Stimulated activated CD4-positive, alpha-beta T cell treated with anti-CD3 and anti-CD28 coated beads, Interleukin-2, amount 100 ng/mL, for 48 hours (primary cell): ENCODE results near the gene GLIS1.

Experiments
- DNase-seq, 2 donors: peaks; one replicate each; pipeline ENCODE4 v3.0.0-alpha.2; 2020

The GLIS1 gene

DNA sequence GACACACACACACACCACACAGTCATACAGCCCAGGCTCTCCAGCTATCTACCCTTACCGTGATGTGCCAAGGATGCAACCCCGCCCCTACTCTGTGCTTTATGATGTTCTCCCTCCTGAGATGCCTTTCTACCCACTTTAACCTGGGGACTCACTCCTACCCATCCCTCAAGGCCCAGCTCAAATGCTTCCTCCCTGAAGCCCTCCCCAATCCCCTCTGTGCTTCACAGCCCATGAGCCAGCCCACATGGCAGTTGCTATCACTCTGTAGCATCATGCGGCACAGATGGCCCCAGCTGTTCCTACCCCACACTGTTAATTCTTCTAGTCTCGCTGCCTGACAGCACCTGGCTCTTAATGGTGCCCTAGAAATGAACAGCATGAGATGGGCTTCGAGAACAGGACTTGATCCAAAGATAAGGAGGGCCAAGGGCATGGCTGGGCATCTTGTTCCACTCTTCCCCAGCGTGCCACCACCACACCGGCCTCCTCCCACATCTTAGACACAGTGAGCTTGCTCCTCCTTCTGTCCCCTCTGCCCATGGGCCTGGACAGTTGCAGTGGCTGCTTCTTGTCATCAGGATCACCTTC, 109.8 kb downstream of the GLIS1 start:
- no peak for DNase-seq

DNA sequence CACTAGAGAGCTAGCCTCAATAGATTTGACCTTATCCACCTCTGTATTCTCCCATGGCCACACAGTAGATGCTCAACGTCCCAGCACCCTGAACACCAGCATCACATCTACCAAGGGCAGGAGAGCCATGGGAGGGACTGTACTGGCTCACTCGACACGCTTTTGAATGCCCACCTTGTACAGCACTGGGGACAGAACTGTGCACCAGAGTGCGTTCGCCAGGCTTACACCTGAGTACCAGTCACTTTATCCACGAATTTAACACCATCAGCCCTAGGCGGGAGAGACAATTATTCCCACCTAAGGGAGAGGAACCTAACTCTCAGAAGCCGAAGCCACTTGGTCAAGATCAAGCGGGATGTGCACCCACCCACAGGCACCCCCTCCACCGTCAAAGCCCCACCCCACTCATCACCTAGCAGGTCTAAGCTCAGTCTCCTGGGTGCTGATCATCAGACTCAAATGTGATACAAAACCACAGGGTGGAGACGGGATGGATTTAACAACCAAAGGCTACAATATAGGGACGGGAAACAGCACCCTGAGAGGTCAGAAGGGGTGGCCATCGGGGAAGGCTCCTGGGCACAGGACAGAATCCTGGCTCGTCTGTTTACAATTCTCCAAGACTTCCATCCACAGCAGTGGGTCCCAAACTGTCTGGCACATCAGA, 110.5 kb downstream of the GLIS1 start:
- no peak for DNase-seq

DNA sequence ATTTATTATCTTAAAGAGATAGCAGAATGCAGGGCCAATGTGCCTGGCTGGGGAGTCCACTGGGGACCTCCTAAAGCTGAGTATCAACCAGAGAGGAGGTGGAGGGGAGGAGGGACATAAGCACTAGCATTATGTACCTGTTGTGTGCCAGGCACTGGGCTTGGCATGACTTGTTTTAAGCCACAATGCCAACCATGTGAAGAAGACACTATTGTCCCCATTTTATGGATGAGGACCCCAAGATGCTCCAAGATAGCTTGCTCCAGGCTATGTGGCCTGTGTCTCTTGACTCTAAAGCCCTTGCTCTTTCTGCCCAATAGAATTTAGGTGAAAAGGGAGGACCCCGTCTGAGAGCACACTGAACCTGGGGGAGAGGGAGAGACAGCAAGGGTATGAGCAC, 111.3 kb downstream of the GLIS1 start:
- no peak for DNase-seq

DNA sequence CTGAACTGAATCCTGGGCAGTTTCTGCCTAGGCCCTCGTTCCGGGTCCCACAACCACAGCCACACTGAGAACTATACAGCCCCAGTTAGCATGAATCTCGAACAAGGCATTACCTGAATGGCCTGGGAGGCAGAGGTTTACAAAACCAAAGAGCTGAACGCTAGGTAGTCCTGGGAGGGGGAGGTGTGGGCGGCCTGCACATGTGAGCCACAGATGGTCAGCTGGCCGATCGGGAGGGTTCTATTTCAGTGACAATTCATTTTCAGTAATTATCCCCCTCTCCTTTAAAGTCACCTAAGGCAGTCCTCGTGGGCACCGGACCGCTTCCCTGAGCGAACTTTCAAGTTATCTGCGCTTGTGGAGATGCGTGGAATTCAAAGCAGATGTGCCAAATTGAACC, 111.9 kb downstream of the GLIS1 start:
- no peak for DNase-seq

DNA sequence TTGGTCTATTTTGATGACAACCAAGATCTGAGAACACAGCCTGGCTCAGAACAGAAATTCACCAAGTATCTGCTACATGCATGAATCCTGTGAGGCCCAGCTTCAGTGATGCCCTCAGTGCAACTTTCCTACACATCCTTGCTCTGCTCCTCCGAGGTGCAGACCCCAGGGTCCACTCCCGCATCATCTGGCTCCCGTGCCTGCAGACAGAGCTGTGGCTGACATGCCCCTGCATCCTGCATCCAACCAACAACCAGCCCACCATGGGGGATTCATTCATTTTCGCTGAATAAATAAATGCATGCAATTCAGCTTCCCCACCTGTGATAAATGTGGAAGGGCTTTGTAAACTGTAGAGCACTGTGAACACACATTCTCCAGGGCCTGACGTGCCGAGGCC, 112.3 kb downstream of the GLIS1 start:
- DNase-seq: no peak

DNA sequence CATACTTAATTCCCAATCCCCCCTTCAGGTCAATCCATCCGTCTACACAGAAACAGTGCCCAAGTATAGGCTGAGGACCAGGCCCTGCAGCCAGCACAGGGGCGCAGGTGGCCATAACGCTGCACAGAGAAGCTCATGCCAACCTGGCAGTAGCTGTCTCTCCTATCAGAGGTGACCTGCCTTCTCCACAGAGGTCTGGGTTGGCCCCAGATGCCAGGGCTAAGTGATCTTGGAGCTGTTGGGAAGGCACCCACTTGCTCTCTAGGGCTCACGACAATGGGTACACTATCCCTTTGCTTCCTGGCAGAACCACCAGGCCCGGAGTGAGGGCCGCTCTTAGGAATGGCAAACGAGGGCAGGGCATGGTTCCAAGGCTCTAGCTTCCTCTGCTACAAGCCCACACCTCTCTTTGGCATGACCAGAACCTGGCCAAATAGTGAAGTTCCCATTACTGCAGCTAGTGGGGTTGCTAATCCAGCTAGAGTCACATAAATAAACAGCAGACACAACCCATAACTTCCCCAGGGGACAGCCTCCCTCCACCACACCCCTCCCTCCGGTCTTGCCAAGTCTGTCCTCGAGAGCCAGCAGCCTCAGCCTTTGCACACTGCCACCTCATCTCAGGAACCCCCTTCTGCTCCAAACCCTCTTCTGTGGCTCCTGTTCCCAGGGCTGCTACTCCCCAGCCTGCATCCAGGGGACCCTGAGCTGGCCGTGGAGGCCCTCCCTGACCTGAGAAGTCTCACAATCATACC, 113.0 kb downstream of the GLIS1 start:
- no peak for DNase-seq

DNA sequence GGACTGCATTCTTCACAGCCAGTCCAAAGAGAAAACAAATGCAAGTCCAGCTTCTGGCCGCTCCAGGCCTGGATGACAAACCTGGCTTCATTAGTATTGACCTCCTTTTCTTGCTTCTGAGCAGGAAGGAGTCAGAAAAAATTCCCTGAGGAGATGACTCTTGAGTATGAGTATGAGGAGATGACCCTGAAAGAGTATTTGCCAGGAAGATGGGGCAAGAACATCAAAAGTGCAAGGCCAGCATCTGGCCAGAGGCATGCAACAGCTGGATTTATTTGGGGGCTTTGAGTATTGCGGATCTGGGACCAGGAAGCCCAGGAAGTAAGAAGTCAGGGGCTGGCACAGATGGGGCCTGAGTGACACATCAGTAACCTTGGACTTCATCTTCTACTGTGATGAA, 113.9 kb downstream of the GLIS1 start:
- no peak for DNase-seq

DNA sequence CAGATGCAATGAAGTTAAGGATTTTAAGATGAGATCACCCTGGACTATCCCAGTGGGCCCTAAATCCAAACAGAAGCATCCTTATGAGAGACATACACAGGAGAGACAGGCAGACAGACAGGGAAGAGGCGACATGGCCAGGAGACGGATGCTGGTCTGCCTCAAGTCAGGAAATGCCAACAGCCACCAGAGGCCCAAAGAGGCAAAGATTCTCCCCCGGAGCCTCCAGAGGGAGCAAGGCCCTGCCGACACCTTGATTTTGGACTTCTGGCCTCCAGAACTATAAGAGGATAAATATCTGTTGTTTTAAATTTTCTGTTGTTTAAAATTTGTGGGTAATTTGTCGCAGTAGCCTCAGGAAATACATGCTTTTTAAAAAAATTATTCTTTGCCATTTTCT, 116.4 kb downstream of the GLIS1 start:
- DNase-seq: no peak

DNA sequence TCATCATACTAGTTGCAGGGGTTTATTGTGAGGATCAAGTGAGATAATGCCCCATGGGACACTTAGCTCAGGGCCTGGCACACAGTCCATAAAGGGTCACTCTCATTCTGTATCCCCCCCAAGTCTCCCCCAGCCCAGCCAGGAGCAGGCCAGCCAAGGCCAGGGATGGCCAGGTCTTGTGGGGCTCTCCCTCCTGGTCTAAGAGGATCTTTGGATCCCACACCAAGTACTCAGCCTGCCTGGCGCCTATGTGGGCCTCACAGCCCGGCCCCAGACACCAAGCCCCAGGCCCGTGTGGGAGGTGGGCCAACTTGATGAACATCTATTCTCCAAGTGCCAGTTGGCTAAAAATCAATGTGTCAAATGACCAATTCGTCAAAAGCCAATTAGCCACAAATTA, 117.8 kb downstream of the GLIS1 start:
- DNase-seq: no peak

DNA sequence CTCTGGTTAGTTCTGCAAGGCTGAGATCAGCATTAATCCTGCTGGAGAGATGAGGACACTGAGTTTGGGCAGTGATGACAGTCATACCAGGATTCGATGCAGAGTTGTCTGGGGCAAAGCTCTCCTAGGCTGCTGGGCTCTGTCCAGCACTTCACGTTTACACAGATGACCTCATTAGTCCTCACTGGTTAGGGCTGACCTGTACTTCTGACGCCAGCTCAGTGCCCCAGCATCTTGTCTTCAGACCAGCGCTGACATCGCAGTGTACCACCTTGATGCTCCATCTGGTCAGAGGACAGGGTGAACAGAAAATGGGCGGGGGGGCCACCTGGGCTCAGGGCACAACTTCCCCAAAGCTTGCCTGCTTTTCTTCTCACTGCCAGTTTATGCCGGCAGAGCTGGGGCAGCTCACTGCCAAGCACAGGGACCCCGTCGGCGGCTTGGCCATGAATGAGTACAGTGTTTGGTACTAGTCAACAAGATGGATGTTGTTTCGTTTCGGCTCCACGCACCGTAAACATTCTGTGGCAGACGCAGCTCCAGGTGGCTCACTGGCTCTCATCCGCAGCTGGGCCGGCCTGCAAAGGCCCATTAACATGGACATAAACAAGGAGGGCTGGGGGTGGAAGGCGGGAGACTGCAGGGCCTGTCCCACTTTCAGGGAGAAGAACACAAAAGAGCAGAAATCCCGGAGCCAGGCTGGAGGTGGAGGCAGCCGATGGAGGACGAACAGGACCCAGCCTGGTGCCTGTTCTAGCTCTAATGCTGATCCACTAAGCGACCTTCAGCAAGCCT, 118.7 kb downstream of the GLIS1 start:
- no peak for DNase-seq

DNA sequence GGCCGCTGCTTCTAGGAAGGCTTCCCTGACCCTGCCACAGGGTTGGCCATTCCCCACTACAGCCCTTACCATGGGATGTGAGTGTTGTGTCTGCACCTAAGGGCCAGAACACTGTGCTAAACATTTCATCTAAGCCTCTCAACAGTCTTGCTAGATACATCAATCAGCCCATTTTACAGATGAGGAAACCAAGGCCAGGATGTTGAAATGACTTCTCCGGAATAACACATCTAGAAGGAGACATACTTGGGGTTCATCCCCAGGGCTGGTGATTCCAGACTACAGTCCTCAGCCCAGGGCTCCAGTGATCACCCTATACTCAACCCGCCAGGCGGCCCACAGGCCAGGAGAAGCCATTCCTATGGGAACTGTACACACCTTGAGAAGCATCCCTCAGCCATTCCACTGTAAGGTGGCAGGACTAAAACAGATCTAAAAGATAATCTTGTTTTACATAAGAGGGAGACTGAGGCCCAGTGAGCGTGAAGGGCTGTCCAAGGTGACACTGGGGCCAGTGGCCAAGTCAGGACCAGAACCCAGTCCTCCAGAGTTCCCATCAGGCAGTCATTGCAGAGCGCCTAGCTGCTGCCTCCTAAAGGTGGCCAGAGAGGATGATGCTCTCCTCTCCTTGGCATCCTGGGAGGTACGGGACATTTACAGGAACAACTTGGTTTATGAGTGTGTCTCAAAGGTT, 119.5 kb downstream of the GLIS1 start:
- DNase-seq: no peak

DNA sequence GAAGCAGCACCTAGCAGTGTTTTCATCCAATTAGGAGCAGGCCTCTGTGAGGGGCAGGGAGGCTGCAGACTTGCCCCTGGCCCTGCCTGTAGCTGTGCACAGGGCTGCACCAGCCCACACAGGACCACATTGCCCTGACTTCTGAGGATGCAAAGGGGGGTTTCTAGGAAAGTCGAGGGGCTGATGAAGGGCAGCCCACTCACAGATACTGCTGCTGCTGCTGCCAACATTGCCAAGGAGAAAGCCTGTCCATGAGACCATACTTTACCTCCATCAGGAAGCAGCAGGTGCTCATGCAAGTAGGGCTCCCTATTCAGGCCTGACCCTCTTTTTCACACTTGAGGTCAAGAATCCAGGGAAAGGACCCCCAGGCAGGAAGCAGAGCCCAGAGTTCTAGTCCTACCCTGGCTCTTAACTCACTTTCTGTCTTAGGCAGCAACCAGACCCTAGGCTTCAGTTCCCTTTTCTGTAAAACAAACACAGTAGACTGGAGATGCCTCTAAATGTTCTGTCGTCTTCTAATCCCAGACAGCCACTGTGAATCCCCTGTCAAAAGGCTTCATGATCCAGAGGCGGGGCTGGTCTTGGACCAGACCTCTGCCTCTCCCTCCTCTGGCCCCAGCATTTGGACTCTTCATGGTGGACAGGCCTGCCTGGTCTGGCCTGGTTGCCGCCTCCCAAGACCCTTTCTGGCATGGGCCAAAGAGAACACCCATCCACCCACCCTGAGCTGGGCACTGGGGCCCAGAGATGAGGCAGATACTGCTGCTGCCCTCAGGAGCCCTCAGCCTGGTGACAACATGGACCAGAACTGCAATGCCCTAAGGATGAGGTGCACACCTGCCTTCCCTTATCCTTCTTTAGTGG, 120.2 kb downstream of the GLIS1 start:
- DNase-seq: no peak

DNA sequence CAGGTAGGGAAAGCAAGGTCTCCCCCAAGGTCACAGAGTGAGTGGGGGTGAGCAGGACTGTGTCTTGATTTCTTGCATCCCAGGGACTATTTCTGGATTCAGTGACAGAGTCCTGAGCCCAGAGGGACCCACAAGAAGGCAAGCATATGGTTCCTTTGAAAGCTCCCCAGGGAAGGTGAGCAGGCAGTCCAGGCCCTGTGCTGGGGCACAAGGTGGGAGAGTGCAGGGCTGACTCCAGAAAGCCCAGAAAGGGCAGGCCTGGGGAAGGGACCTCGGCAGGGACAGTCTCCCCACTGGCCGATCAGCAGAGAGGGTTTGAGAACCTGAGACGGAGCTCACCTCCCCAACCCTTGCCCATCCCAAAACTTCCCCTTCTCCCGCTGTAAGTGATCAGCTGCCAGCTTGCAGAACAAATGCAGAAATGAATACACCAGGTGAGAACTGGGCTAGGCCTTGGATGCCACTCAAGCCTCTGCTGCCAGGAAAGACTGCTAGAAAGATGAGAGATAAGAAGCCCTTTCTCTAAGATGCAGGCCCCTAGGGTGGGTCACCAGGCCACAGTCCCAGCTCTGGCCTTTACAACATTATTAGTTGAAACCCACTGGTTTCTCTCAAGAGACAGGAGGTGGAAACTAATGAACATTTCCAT, 121.0 kb downstream of the GLIS1 start:
- DNase-seq: no peak

DNA sequence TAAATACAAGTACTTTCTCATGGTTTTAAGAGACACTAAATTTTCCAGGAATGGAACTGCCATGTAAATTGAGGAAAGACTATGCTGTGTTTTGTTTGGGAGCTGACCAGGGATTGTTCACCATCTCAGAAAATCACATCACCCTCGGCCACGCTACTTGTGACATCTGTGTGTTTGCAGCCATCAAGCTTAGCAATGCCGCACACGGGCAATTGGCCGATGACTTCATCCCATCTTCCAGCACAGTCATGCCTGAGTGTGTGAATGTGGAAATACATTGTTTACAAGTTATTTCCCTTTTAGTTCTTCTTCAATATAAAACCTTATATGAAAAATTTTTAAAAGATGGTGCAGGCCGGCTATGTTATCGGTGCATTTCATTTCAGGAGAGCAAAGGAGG, 121.6 kb downstream of the GLIS1 start:
- DNase-seq: no peak

DNA sequence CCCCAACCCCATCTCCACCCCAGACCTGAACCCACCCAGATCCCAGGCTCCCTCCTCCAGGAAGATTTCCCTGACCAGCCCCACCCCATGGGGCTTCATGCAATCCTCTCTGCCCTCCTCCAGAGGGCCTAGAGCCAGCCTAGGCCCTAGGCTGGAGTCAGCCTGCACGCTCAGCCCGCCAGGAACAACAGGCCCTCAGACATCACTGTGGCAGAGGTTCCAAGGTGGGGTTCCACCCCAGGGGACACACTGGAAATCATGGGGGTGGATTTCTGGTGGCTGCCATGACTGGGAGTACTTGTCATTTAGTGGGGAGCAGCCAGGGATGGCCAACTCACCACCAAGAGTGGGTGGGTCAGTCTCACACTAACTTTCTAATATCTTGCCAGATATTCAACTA, 122.0 kb downstream of the GLIS1 start:
- no peak for DNase-seq

DNA sequence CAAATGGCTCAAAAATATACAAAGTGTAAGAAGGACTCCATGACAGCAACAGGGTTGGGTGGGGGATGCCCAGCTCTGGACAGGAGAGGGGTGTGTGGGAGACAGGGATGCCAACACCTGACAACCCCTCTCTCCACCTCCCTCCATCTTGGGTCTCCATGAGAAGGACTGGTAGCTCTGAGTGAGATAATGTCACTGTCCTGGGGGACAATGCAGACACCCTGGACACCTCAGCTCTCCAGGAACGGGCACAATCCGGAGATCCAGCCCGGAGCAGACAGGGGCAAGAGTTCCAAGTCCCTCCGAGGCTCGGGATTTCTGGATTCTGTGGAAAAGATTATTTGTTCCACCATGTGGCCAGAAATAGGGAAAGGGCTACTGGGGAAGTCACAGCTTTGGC, 122.5 kb downstream of the GLIS1 start:
- DNase-seq: no peak

DNA sequence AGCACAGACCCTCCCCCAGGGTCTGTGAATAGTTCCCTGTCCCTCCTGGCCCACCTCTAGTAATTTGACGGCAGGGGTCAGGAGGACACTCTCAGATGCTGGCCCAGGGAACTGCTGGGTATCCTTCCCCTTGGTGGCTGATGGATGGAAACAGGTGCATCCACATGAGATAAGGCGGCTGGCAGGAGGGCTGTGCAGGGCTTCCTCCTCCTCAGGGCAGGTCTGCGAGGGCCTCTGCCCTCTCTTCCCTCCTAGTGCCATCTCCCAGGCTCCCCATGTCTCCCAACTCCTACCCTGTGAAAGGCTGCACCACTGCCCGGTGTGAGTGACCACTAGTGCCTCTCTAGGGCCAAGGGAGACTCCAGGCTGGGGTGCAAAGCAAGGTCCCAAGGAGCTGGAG, 123.9 kb downstream of the GLIS1 start:
- DNase-seq: no peak

DNA sequence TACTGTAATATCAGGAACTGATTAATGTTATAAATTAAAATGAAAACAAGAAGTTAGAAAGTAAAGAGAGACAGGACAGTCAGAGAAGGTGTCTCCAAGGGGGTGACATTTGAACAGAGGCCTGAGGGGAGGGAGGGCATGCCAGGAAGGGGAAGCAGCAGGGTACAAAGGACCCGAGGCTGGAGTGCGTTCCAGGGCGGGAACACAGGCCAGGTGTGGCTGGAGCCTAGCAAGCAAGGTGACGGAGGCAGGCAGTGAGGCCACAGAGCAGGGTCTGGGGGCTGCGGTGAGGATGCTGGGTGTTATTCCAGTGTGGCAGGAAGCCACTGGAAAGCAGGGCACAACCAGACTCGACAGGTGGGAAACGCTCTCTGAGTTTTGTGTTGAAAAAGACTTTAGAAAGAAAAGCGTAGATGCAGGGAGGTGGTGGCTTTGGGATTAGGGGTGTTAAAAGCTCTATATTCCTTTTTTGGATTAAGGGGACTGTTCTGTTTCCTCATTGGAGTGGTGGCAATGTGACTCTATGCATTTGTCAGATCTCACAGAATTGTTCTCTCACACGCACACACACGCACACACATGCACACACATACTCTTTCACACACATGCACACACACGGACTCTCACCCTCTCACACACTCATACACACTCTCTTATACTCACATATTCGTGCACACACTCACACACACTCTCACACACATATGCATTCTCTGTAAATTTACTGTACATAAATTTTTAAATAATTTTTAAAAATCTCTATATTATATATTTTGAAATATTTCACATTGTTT, 124.5 kb downstream of the GLIS1 start:
- DNase-seq: no peak

DNA sequence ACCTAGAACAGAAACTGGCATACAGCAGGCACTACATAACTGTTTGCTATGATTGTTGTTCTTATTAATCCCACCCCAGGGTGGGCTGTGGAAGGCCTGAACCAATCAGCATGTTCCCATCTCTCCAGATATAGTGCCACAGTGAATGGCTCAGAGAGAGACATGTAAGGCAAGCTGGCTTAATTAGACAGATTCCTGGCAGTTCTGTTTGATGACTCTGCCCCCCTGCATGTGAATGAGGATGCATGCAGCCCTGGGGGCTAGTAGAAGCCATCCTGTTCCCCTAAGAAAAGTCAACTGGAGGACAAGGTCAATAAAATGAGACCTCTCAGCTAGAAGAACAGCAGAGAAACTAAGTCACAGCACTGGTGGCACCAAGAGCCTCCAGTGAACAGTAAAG, 130.3 kb downstream of the GLIS1 start:
- DNase-seq: no peak

DNA sequence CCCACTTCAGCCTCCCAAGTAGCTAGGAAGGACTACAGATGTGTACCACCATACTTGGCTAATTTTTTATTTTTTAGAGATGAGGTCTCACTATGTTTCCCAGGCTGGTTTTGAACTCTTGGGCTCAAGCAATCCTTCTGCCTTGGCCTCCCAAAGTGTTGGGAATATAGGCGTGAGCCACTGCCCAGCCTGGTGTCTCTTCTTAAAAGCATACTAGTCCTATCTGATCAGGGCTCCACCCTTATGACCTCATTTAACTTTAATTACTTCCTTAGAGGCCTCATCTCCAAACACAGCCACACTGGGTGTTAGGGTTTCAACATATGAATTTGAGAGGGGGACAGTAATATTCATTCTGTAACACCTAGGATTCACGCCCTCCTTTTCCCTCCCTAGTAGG, 130.9 kb downstream of the GLIS1 start:
- DNase-seq: no peak

DNA sequence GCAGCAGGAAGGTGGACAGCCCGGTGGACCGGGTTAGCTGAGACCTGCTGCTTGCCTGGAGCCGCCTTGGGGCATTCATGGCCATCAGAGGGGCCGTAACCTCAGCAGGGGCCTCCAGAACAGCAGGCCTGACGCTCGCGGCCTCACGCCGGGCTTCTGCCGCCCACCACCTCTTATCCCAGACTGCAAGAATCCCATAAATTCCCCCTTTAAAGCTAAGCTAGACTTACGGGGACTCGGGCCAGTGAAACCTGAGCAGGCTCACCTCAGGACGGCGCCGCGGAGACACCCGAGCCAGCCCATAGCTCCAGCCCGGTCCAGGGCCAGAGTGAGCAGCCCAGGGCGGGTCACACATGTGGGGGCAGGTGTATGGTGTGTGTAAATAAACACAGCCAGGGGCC, 132.3 kb downstream of the GLIS1 start:
- no peak for DNase-seq
